Measurements from ENCODE around the gene ANGPTL2.

ANGPTL2 gene

DNA sequence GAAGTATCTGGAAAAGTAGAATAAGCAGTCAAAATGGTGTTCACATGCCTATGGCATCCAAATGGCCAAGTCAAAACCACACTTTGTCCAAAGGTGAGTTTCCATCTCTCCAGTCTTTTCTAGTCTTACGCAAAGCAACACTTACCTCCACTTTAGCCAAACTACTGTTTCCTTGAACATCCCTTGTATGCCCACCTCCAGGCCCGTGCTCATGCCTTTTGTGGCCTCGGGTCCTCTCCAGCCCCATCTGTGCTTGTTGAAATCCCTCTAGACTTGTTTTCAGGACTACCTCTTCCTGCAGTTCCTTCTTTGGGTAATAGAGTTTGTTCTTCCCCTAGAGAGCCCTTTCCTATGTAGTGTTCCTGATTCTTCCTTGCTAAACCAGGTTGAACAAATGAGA, 61.0 kb downstream of the ANGPTL2 start:
- ATAC-seq, result no peak
- TF ChIP-seq CSRNP3 (CRISPR knock-in tag; IDR thresholded peaks at IDR 0.05), result no peak
- no peak for TF ChIP-seq ZNF70 (CRISPR knock-in tag; IDR thresholded peaks at IDR 0.05)
- no peak for TF ChIP-seq OSR1 (CRISPR knock-in tag; IDR thresholded peaks at IDR 0.05)
- no peak for TF ChIP-seq SNAI2 (CRISPR knock-in tag; IDR thresholded peaks at IDR 0.05)
- TF ChIP-seq BACH2 (CRISPR knock-in tag; IDR thresholded peaks at IDR 0.05; ENCODE audit: borderline replicate concordance), result no peak
- TF ChIP-seq, protein P1, sequence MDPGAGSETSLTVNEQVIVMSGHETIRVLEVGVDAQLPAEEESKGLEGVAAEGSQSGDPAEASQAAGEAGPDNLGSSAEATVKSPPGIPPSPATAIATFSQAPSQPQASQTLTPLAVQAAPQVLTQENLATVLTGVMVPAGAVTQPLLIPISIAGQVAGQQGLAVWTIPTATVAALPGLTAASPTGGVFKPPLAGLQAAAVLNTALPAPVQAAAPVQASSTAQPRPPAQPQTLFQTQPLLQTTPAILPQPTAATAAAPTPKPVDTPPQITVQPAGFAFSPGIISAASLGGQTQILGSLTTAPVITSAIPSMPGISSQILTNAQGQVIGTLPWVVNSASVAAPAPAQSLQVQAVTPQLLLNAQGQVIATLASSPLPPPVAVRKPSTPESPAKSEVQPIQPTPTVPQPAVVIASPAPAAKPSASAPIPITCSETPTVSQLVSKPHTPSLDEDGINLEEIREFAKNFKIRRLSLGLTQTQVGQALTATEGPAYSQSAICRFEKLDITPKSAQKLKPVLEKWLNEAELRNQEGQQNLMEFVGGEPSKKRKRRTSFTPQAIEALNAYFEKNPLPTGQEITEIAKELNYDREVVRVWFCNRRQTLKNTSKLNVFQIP (CRISPR knock-in tag; IDR thresholded peaks at IDR 0.05; ENCODE audit: borderline replicate concordance, low read depth), result no peak
- no peak for TF ChIP-seq PPARA (CRISPR knock-in tag; IDR thresholded peaks at IDR 0.05; ENCODE audit: borderline replicate concordance)
- TF ChIP-seq GLIS3 (CRISPR knock-in tag; IDR thresholded peaks at IDR 0.05), result no peak
- TF ChIP-seq TOX (CRISPR knock-in tag; IDR thresholded peaks at IDR 0.05; ENCODE audit: borderline replicate concordance), result no peak
- TF ChIP-seq TCF4 (CRISPR knock-in tag; IDR thresholded peaks at IDR 0.05; ENCODE audit: borderline replicate concordance), result no peak
- no peak for TF ChIP-seq TSHZ2 (CRISPR knock-in tag; IDR thresholded peaks at IDR 0.05)
- no peak for TF ChIP-seq ZC3H10 (CRISPR knock-in tag; IDR thresholded peaks at IDR 0.05)
- TF ChIP-seq ZFP3 (CRISPR knock-in tag; IDR thresholded peaks at IDR 0.05), result no peak
- no peak for TF ChIP-seq RARB (CRISPR knock-in tag; IDR thresholded peaks at IDR 0.05)
- no peak for TF ChIP-seq ZNF565 (CRISPR knock-in tag; conservative IDR thresholded peaks at IDR 0.05; ENCODE audit: low read depth)

- TF ChIP-seq ZNF70 (CRISPR knock-in tag; IDR thresholded peaks at IDR 0.05) (no peak), ZNF8 (CRISPR knock-in tag; IDR thresholded peaks at IDR 0.05) (no peak), RARB (CRISPR knock-in tag; IDR thresholded peaks at IDR 0.05) (no peak), ZFP30 (CRISPR knock-in tag; IDR thresholded peaks at IDR 0.05) (no peak), ZNF565 (CRISPR knock-in tag; conservative IDR thresholded peaks at IDR 0.05; ENCODE audit: low read depth) (no peak), GLIS3 (CRISPR knock-in tag; IDR thresholded peaks at IDR 0.05) (no peak), CREB5 (CRISPR knock-in tag; IDR thresholded peaks at IDR 0.05; ENCODE audit: low read depth) (no peak), SNAI2 (CRISPR knock-in tag; IDR thresholded peaks at IDR 0.05) (no peak), ARNTL (CRISPR knock-in tag; IDR thresholded peaks at IDR 0.05; ENCODE audit: borderline replicate concordance, low read depth) (no peak), ESRRG (CRISPR knock-in tag; IDR thresholded peaks at IDR 0.05) (no peak), ZC3H10 (CRISPR knock-in tag; IDR thresholded peaks at IDR 0.05) (no peak), ZFP3 (CRISPR knock-in tag; IDR thresholded peaks at IDR 0.05) (no peak), TCF4 (CRISPR knock-in tag; IDR thresholded peaks at IDR 0.05; ENCODE audit: borderline replicate concordance) (no peak), CSDC2 (CRISPR knock-in tag; IDR thresholded peaks at IDR 0.05) (no peak), ISL1 (CRISPR knock-in tag; IDR thresholded peaks at IDR 0.05) (no peak), OSR1 (CRISPR knock-in tag; IDR thresholded peaks at IDR 0.05) (no peak), TSHZ2 (CRISPR knock-in tag; IDR thresholded peaks at IDR 0.05) (no peak)
- TF ChIP-seq, protein P2, sequence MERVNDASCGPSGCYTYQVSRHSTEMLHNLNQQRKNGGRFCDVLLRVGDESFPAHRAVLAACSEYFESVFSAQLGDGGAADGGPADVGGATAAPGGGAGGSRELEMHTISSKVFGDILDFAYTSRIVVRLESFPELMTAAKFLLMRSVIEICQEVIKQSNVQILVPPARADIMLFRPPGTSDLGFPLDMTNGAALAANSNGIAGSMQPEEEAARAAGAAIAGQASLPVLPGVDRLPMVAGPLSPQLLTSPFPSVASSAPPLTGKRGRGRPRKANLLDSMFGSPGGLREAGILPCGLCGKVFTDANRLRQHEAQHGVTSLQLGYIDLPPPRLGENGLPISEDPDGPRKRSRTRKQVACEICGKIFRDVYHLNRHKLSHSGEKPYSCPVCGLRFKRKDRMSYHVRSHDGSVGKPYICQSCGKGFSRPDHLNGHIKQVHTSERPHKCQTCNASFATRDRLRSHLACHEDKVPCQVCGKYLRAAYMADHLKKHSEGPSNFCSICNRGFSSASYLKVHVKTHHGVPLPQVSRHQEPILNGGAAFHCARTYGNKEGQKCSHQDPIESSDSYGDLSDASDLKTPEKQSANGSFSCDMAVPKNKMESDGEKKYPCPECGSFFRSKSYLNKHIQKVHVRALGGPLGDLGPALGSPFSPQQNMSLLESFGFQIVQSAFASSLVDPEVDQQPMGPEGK (CRISPR knock-in tag; IDR thresholded peaks at IDR 0.05; ENCODE audit: borderline replicate concordance), result no peak
- TF ChIP-seq, protein P1 (CRISPR knock-in tag; IDR thresholded peaks at IDR 0.05; ENCODE audit: borderline replicate concordance, low read depth), result no peak
- ATAC-seq, result no peak
Observed at GRCh38 chr9:127059765-127060361, 62.6 kb downstream of the ANGPTL2 start.
